ENCODE measurements around the gene TET1.

DNA sequence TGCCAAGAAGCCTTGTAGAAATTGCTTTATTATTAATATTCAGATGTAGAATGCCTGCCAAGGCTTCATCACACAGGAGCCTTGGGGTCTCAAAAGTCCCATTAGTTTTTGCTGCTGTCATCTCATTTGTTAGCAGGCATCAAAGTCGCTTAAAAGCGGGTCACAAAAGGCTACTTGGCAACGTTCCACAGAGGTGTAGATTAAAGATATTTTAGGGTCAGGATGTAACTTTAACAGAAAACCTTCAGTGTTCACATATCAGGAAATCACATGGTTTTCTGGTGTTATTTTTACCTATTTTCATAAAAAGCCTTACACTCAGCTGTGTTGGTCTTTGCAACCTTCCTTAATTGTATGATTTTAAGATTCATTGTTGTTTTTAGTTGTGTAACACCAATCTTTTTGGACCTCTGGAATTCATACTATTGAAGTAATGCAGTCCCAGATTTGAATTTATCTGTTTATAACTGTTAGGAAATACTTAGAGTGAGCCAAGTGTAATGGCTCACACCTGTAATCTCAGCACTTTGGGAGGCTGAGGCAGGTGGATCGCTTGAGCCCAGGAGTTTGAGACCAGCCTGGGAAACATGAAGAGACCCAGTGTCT, 65.3 kb downstream of the TET1 start:
- TF ChIP-seq, protein P1, sequence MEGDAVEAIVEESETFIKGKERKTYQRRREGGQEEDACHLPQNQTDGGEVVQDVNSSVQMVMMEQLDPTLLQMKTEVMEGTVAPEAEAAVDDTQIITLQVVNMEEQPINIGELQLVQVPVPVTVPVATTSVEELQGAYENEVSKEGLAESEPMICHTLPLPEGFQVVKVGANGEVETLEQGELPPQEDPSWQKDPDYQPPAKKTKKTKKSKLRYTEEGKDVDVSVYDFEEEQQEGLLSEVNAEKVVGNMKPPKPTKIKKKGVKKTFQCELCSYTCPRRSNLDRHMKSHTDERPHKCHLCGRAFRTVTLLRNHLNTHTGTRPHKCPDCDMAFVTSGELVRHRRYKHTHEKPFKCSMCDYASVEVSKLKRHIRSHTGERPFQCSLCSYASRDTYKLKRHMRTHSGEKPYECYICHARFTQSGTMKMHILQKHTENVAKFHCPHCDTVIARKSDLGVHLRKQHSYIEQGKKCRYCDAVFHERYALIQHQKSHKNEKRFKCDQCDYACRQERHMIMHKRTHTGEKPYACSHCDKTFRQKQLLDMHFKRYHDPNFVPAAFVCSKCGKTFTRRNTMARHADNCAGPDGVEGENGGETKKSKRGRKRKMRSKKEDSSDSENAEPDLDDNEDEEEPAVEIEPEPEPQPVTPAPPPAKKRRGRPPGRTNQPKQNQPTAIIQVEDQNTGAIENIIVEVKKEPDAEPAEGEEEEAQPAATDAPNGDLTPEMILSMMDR (IDR thresholded peaks at IDR 0.05; ENCODE audit: low read depth, low read length, missing input control), result no peak
- TF ChIP-seq NR2F2 (IDR thresholded peaks at IDR 0.05) (no peak), JUND (IDR thresholded peaks at IDR 0.05) (no peak), TAF1 (conservative IDR thresholded peaks at IDR 0.05) (no peak), SP1 (IDR thresholded peaks at IDR 0.05) (no peak), RAD21 (IDR thresholded peaks at IDR 0.05) (no peak)
- TF ChIP-seq, protein P2, sequence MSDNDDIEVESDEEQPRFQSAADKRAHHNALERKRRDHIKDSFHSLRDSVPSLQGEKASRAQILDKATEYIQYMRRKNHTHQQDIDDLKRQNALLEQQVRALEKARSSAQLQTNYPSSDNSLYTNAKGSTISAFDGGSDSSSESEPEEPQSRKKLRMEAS (IDR thresholded peaks at IDR 0.05), result no peak
- TF ChIP-seq, protein P3, sequence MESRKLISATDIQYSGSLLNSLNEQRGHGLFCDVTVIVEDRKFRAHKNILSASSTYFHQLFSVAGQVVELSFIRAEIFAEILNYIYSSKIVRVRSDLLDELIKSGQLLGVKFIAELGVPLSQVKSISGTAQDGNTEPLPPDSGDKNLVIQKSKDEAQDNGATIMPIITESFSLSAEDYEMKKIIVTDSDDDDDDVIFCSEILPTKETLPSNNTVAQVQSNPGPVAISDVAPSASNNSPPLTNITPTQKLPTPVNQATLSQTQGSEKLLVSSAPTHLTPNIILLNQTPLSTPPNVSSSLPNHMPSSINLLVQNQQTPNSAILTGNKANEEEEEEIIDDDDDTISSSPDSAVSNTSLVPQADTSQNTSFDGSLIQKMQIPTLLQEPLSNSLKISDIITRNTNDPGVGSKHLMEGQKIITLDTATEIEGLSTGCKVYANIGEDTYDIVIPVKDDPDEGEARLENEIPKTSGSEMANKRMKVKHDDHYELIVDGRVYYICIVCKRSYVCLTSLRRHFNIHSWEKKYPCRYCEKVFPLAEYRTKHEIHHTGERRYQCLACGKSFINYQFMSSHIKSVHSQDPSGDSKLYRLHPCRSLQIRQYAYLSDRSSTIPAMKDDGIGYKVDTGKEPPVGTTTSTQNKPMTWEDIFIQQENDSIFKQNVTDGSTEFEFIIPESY (IDR thresholded peaks at IDR 0.05), result no peak
- TF ChIP-seq, protein P4, sequence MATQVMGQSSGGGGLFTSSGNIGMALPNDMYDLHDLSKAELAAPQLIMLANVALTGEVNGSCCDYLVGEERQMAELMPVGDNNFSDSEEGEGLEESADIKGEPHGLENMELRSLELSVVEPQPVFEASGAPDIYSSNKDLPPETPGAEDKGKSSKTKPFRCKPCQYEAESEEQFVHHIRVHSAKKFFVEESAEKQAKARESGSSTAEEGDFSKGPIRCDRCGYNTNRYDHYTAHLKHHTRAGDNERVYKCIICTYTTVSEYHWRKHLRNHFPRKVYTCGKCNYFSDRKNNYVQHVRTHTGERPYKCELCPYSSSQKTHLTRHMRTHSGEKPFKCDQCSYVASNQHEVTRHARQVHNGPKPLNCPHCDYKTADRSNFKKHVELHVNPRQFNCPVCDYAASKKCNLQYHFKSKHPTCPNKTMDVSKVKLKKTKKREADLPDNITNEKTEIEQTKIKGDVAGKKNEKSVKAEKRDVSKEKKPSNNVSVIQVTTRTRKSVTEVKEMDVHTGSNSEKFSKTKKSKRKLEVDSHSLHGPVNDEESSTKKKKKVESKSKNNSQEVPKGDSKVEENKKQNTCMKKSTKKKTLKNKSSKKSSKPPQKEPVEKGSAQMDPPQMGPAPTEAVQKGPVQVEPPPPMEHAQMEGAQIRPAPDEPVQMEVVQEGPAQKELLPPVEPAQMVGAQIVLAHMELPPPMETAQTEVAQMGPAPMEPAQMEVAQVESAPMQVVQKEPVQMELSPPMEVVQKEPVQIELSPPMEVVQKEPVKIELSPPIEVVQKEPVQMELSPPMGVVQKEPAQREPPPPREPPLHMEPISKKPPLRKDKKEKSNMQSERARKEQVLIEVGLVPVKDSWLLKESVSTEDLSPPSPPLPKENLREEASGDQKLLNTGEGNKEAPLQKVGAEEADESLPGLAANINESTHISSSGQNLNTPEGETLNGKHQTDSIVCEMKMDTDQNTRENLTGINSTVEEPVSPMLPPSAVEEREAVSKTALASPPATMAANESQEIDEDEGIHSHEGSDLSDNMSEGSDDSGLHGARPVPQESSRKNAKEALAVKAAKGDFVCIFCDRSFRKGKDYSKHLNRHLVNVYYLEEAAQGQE (IDR thresholded peaks at IDR 0.05), result no peak
